Measurements from ENCODE around the gene SF3A2.
"Not testable (repeated sequence)": the region's sequence is repeated elsewhere in the genome, so short reads cannot be mapped to it uniquely, and the experiment has no call there.

SF3A2 gene

DNA sequence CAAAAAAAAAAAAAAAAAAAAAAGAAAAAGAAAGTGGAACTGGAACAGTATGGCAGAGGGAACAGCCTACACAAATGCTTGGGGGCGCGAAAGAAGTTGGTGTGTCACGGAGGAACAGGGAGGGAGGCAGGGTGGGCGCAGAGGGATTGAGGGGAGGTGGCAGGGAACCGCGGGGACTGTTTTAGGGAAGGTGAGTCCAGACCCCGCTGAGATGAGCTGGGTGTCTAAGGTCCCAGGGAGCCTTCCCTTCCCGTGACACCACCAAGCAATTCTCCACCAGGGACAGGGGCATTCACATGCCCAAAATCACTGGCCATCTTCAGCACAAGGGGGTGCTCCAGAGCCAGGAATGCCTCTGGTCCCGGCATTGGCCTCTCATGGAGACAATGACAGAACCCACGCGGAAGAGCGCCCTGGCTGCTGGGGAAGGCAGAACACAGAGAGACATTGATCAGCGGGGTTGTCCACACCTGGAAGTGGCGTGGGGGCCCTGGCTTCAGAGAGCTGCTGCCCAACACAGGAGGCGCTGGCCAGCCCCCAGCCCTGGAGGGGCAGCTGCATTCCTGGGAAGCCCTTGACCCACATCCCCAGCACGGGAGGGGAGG is 38.4 kb downstream of the SF3A2 start:
- DNase-seq (ENCODE audit: low spot score), result peak; percentile 86

DNA sequence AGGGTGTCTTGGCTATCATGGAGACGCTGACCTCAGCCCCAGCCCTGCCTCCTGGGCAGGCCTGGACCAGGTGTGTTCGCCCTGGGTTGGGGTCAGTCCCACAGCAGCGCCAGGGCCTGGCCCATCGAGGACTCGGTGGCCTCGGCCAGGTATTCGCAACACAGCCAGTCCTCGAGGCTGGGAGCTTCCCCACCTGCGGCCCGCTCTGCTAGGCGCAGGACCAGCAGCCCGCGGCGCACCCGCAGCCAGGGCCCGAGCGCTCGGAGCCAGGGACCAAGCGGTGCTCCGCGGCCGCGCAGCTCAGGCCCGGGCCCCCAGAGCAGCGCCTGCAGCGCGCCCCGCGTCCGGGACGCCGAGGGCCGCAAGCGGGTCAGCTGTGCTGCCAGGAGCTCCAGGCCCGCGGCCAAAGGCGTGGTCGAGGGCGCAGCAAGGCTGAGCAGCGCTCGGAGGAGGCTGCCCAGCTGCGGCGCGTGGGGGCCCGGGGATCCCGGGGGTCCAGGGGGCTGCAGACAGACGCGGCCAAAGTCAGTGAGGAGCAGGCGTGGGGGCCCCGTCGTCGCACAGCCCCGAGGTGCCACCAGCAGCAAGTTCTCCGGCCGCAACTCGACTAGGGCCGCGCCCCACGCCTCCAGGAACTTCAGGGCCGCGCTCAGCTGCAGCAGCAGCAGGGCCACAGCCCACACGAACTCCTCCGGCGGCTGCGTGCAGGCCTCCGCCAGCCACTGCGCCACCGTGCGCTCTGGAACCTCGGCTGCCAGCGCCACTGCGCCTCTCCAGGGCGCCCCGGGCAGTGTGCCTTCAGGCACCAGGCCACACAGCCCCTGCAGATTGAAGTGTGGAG is 39.2 kb downstream of the SF3A2 start:
- DNase-seq (ENCODE audit: low spot score), result no peak

DNA sequence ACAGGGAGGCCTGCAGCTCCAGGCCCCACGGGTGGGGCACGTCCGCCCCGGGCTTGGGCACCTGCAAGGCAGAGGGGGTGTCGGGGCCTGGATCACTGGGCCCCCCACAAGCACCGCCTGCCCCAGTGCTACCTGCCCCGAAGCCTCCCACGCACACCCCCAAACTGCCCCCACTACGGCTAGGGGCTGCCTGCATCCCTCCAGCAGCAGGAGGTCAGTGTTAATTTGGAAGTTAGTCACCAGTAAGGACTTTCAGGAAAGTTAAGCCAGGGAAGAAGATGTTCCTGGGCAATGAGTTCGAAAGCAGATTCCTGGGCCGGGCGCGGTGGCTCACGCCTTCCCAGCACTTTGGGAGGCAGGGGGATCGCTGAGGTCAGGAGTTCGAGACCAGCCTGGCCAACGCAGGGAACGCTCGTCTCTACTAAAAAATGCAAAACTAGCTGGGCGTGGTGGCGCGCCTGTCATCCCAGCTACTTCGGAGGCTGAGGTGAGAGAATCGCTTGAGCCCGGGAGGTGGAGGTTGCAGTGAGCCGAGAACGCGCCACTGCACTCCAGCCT is 39.9 kb downstream of the SF3A2 start:
- no peak for DNase-seq (ENCODE audit: low spot score)

DNA sequence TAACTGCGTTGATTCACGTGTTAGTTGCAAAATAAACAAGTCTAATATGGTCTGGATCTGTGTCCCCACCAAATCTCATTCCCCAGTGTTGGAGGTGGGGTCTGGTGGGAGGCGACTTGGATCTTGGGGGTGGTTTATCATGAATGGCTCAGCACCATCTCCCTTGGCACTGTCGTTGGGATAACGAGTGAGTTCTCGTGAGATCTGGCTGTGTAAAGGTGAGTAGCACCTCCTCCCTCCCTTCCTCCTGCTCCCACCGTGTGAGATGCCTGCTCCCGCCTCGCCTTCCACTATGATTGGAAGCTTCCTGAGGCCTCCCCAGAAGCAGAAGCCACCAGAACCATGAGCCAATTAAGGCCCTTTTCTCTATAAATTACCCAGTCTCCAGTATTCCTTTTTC is 40.5 kb downstream of the SF3A2 start:
- DNase-seq (ENCODE audit: low spot score), result no peak

DNA sequence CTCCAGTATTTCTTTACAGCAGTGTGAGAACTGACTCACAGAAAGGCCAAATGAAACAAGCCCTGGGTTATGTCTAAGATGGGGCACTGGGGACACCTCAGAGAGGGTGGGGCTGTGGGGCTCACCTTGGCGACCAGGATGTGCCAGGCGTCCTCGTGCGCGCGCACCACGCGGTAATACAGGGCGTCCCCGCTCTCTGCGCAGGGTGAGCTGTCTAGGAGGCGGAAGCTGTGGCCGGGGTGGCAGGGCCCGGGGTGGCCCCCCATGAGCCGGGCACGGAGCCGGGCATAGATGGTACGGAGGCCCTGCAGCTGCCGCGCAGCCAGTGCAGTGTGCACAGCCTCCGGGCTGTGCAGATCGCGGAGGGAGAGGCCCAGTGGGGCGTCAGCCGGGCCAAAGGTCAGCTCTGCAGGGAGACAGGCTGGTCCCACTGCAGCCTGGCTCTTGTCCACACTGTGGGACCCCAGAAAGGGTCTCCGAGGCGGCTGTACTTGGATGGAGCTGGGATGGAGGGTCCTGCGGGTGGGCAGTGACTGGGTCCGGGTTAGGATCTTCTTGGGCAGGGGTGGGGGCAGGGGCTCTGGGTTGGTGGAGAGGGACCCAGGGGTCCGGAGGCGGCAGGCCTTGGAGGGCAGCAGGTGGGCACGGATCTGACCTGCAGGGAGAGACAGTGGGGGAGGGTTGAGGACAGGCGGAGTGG is 42.0 kb downstream of the SF3A2 start:
- DNase-seq (ENCODE audit: low spot score), result no peak

DNA sequence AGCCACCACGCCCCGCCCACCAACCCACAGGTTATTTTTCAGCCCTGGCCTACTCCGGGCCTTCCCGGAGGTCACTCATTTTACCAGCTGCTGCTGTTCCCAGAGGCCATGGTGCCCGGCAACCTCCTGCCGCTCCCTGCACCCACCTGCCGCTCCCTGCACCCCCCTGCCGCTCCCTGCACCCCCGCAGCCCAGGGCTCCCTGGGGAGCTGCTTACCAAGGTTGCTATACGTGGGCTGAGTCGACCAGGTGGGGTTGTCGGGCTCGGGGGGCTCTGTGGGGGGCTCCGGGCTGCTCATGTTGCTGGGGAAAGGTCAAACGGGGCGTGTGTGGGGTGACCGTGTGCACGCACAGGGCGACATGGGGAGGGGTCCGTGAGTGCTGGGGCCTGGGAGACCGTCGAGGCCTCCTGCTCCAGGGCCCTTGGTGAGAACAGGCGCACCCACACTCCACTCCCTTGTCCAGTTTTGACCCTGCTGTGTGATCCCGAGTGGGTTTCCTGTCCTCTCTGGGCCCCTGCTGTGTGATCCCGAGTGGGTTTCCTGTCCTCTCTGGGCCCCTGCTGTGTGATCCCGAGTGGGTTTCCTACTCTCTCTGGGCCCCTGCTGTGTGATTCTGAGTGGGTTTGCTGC is 44.1 kb downstream of the SF3A2 start:
- DNase-seq (ENCODE audit: low spot score), result no peak

DNA sequence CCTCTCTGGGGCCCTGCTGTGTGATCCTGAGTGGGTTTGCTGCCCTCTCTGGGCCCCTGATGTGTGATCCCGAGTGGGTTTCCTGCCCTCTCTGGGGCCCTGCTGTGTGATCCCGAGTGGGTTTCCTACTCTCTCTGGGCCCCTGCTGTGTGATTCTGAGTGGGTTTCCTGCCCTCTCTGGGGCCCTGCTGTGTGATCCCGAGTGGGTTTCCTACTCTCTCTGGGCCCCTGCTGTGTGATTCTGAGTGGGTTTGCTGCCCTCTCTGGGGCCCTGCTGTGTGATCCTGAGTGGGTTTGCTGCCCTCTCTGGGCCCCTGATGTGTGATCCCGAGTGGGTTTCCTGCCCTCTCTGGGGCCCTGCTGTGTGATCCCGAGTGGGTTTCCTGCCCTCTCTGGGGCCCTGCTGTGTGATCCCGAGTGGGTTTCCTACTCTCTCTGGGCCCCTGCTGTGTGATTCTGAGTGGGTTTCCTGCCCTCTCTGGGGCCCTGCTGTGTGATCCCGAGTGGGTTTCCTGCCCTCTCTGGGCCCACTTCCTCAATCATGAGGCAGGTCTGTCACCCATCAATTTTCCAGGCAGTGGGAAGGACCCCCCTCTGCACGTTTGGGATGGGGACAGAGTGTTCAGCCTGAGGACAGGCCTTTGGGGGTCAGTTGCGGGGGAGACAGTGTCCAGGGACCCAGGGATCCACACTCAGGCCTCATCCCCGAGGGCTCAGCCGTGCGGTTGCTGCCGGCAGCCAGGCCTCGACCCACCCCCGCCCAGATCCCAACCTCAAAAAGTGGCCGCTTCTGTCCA is 44.8 kb downstream of the SF3A2 start:
- not testable (repeated sequence) for DNase-seq (ENCODE audit: low spot score)

DNA sequence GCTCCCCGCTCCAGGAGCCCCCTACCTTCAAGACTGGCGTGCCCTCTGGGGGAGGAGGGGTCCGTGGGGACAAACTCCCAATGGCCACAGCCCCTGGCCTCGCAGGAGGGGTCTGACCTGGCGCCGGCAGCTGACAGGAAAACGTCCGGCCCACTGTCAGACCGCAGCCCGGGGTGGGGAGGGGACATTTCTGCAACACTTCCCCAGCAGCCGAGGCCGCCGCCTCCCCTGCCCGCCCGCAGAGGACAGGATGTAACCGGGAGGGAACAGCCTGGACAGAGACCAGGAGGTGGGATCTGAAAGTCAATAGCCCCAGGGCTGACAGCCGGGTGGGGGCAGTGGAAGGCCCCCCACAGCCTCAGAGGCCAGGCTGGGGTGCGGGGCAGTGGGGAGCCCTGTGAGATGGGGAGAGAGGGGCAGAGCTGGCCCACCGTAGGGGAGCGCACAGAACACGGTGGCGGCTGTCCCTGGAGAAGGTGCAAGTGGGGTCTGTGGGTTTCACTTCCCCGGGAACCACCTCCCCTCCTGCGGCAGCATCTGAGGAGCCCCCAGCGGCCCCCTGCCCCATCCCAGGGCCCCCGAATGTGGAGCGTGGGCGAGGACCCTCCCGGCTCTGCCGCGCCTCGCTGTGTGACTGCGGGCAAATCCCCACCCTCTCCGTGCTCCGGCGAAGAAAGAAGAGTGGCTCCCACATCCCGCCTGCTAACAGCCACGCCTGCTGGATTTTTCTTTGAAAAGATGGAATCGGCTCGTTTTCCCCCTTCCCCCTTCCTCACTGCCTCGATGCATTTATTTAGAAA is 45.6 kb downstream of the SF3A2 start, which contains the start of gene PEAK3:
PEAK3 (minus strand) TSS at position 114 of the 800 bp plus-strand sequence. CDS start 1,244 bp downstream, outside the sequence.
- no peak for DNase-seq (ENCODE audit: low spot score)

DNA sequence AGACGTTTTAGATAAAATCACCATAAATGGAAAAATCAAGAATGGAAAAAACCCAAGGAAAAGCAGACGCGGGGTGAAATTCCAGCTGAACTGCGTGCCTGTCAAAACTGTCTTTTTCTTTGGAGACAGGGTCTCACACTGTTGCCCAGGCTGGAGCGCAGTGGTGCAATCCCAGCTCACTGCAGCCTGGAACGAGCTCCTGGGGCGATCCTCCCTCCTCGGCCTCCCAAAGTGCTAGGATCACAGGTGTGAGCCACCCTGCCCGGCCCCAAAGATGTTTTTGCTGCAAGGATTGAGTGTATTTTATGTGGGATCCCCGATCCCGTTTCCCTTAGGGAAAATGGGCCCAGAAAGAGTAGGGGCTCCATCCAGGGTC is 46.2 kb downstream of the SF3A2 start:
- no peak for DNase-seq (ENCODE audit: low spot score)

DNA sequence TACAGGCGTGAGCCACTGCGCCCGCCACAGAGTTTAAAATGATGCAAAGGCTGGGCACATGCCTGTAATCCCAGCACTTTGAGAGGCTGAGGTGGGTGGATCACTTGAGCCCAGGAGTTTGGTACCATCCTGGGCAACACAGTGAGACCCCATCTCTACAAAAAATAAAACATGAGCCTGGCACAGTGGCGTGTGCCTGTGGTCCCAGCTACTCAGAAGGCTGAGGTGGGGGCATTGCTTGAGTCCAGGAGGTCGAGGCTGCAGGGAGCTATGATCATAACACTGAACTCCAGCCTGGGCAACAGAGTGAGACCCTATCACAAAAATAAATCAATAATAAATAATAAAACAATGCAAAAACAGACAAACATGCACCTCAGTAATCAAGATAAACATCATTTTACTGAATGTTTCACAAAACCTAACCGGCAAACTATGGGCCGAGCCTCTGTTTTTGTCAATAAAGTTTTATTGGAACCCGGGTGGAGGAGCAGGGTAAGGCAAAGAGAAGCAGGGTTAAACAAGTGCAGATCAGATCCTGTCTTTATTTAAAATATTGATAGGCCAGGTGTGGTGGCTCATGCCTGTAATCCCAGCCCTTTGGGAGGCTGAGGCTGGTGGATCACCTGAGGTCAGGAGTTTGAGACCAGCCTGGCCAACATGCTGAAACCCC is 47.3 kb downstream of the SF3A2 start:
- DNase-seq (ENCODE audit: low spot score), result no peak

DNA sequence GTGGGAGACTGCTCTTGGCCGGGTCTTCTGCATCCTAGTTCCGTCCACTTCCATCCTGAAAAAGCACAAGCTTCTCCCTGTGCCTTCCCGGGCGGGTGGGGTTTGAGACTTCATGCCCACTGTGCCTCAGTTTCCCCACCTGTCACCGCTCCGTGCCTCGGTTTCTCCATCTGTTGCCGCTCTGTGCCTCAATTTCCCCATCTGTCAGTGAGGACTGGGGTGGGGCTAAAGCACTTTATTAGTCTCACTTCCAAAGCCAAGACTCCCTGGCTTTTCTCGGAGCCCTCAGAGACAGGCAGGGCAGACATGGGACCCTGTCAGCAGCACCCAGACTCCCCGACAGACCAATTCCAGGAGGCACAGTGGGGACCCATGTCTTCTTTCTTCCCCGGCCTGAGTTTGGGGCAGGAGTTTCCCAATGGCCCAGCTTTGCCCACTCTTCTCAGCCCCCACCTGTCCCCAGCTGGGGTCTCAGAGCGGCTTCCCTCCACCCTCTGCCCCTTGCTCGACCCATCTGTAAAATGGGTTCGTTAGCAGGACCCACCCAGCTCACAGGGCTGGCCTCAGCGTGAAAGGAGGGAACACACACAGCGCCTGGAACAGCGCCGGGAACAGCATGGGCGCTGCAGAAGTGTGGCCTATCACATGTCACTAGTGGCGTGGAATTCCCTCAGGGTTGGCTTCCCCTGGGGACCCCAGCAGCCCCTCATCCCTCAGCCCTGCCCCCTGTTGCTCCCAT is 49.9 kb downstream of the SF3A2 start:
- DNase-seq (ENCODE audit: low spot score), result no peak

DNA sequence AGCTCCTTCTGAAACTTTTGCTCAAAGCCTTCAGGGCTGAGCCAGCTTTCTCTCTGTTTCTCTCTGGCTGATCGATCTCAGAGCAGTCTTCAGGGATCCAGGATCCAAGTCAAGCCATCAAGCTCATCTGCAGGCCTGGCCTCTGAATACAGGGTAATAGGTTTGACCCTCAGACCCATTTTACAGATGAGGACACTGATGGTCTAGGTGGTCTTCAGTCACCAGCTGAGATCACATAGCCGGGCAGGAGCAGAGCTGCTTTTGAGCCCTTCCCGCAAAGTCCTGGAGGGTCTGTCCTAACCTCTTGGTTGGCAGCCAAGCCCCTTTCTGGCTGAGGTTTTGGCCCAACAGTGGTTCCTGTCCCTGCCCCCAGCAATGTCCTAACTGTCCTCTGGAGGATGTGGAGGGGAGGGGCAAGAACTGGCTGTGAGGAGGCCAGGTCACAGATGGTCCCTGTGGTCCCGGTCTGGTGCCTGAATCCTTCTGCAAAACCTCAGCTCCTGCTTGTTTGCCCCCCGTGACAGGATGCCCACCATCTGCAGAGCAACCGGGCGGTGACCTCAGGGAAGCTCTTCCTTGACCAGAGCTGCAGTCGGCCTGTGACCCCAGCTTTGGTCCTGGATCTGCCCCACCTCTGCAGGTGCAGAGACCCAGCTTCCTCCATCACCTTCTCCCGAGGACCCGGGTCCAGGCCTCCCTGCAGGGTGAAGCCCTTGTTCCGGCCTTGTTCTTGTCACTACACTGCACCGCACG is 51.1 kb downstream of the SF3A2 start:
- DNase-seq (ENCODE audit: low spot score), result no peak

DNA sequence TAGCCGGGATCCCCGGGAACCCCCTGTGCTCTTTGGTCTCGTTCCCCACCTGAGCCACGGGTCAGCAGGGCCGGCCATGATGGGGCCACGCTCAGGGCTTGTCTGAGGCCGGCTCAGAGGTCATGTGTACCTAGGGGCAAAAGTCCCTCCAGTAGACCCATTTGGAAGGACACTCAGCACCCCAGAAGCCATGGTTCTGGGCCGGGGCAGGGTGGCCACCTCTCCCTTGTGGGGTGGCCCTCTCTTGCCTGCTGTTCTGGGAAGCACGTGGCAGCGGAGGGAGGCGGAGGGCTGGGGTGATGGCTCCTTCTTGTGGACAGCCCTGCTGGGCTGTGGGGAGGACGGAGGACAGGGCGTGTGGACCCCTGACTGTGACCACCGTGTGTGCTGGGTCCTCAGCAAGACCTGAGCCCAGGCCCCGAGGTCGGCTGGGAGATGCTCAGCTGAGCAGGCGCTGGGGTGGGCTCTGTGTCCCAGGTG is 51.8 kb downstream of the SF3A2 start:
- DNase-seq (ENCODE audit: low spot score), result no peak

DNA sequence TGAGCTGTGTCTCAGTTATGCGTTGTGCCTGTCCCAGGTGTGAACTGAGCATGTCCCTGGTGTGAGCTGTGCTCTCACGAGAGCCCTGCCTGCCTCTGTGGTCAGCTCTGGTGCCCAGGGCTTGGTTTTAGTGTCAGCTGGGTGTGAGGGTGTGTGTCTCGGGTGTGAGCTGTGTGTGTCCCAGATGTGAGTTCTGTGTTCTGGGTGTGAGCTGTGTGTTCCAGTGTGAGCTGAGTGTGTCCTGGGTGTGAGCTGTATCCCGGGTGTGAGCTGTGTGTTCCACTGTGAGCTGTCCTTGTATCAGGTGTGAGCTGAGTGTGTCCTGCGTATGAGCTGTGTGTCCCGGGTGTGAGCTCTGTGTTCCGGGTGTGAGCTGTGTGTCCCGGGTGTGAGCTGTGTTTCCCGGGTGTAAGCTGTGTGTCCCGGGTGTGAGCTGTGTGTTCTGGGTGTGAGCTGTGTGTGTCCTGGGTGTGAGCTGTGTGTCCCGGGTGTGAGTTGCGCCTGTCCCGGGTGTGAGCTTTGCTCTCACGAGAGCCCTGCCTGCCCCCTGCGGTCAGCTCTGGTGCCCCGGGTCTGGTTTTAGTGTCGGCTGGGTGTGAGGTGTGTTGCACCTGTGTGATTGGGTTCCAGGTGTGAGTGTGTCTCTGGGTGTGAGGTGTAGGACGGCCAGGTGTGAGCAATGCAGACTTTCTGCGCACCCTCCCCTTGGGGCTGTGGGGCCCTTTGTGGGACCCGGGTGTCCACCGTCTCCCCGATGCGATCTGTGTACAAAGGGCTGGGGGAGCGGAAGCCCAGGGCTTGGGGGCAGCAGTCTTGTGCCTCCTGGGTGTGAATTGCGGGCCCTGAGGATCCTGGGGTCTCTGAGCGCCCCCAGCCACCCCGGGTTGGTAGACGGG is 52.4 kb downstream of the SF3A2 start:
- DNase-seq (ENCODE audit: low spot score), result no peak

DNA sequence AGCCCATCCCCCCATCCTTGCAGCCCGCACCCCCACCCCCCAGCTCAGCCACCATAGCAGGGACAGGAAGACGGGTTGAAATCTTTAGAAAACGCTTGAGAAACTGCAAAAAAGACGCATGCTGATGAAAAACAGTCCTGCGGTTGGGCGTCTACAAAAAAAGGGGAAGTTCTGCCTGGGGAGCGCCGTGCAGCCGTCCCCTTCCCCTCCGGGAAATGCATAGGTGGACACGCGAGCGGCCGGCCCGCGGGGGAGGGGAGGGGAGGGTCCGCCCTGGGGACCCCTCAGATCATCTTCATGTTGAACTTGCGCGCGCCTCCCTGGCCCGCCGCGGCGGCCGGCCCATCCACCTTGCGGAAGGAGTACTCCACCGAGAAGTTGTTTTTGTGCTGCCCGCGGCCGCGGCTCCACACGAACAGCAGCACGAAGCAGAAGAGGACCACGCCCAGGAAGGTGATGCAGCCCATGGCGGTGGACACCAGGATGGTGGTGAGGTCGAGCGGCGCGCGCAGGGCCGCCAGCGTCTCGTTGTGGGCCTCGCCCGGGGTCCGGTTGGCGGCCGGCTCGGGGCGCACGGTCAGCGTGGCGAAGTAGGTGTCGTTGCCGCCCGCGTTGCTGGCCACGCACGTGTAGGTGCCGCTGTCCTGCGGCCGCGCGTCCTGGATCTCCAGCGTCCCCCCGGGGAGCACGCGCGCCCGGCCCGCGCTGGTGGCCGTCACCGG is 53.3 kb downstream of the SF3A2 start:
- no peak for DNase-seq (ENCODE audit: low spot score)

DNA sequence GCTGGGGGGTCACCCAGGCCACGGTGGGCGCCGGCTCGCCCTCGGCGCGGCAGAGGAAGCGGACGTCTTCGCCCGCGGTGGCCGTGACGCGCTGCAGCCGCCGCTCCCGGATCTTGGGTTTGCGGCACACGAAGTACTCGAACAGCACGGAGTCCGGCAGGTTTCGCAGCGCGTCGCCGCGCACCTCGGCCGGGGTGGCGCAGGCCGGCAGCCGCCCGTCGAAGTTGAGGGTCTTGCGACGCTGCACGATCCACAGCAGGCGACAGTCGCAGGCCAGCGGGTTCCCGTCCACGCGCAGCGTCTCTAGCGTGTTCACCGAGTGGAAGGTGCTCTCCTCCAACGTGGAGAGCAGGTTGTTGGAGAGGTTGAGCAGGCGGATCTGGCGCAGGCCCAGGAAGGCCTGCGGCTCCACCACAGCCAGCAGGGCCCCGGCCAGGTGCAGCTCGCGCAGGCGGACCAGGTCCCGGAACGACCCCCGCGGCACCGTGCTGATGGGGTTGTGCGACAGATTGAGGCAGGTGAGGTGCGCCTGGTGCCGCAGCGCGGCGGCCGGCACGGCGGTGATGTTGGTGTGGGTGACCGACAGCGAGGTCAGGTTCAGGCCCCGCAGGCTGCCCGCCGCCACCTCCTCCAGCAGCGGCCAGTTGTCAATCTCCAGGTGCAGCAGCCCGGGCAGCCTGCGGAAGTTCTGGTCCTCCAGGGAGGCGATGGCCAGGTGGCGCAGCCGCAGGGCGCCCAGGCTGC is 54.0 kb downstream of the SF3A2 start:
- no peak for DNase-seq (ENCODE audit: low spot score)

Measured in pons (tissue), 1 donor.